ENCODE measurements around the gene SATB1. TPM values are rescaled to one million over a fixed set of nuclear protein-coding genes. Genes with fewer than 3 reads are reported as not detected.
"Not testable (repeated sequence)": the region's sequence is repeated elsewhere in the genome, so short reads cannot be mapped to it uniquely, and the experiment has no call there.

The SATB1 gene
- polyA plus RNA-seq, 2 of the 4 experiments (the other 2 are of a cell fraction), result 0.05 TPM; not detected in 1

GRCh38 chr3:18469775-18470174, 44.6 kb upstream of the SATB1 start:
- Histone ChIP-seq H3K4me1 (no peaks in the 10 kb centered on the region), H3K27ac (no peak overlapping the region), H3K4me2 (no peak overlapping the region), H3K4me3 (no peak overlapping the region), H3K9me3 (no peaks in the 10 kb centered on the region)
- WGBS (ENCODE audit: missing lambda C conversion rate), result 0% methylated on average over 1 of the region's 1 CpG
- ATAC-seq, result no peak
- CTCF ChIA-PET, result no interaction called here
- POLR2A ChIA-PET, result no interaction called here
- DNase-seq (ENCODE audit: low read depth in 1 of 2, low spot score in 1 of 2), result no peak
- TF ChIP-seq RFX5 (IDR thresholded peaks at IDR 0.05) (no peak), EHF (CRISPR knock-in tag; IDR thresholded peaks at IDR 0.05) (no peak), JUNB (IDR thresholded peaks at IDR 0.05) (no peak), MAFK (IDR thresholded peaks at IDR 0.05; ENCODE audit: partially characterized antibody) (no peak), TFCP2L1 (CRISPR knock-in tag; IDR thresholded peaks at IDR 0.05) (no peak), ZSCAN20 (CRISPR knock-in tag; IDR thresholded peaks at IDR 0.05) (no peak), CHD4 (IDR thresholded peaks at IDR 0.05; ENCODE audit: borderline replicate concordance) (no peak), EP300 (IDR thresholded peaks at IDR 0.05) (no peak), EHMT2 (IDR thresholded peaks at IDR 0.05; ENCODE audit: low read depth) (no peak)
- no peak for FAIRE-seq

- no peaks in the 10 kb centered on the region for H3K9me3 ChIP-seq
- no peak overlapping the region for H3K4me2 ChIP-seq
- FAIRE-seq (no peak), DNase-seq (ENCODE audit: low read depth in 1 of 2, low spot score in 1 of 2) (no peak), ATAC-seq (no peak)
- POLR2A ChIA-PET, result no interaction called here
- 3% methylated on average over 1 of the region's 1 CpG for WGBS (ENCODE audit: missing lambda C conversion rate)
- TF ChIP-seq SMC3 (IDR thresholded peaks at IDR 0.05) (no peak), REST (IDR thresholded peaks at IDR 0.05) (no peak), TP53 (CRISPR knock-in tag; IDR thresholded peaks at IDR 0.05) (no peak), POLR2A (IDR thresholded peaks at IDR 0.05; ENCODE audit: low read length) (no peak), USF2 (IDR thresholded peaks at IDR 0.05) (no peak), CHD4 (IDR thresholded peaks at IDR 0.05; ENCODE audit: borderline replicate concordance) (no peak), NR3C1 (IDR thresholded peaks at IDR 0.05) (no peak), E2F6 (IDR thresholded peaks at IDR 0.05; ENCODE audit: borderline replicate concordance, low read depth) (no peak), ATOH8 (CRISPR knock-in tag; IDR thresholded peaks at IDR 0.05; ENCODE audit: low read depth) (no peak)
- H3K27ac ChIP-seq, result no peak overlapping the region
- CTCF ChIA-PET, result no interaction called here
- no peaks in the 10 kb centered on the region for H3K4me1 ChIP-seq
- no peak overlapping the region for H3K4me3 ChIP-seq
Observed at GRCh38 chr3:18466136-18466535, 41.0 kb upstream of the SATB1 start.

- Histone ChIP-seq H3K27ac (no peak overlapping the region), H3K4me3 (no peak overlapping the region), H3K4me1 (no peaks in the 10 kb centered on the region), H3K4me2 (no peak overlapping the region), H3K9me3 (no peaks in the 10 kb centered on the region)
- POLR2A ChIA-PET, result no interaction called here
- CTCF ChIA-PET, result interaction anchor here (1.0 kb wide), 1 partner anchor 13 kb away, joined by 3 read pairs; no protein-coding TSS in a partner anchor
- FAIRE-seq, result no peak
- no peak for DNase-seq (ENCODE audit: low read depth in 1 of 2, low spot score in 1 of 2)
- ATAC-seq, result no peak
- TF ChIP-seq BHLHE40 (IDR thresholded peaks at IDR 0.05; ENCODE audit: low read depth, low read length), result no peak
- no peak for TF ChIP-seq SREBF2 (IDR thresholded peaks at IDR 0.05)
- no peak for TF ChIP-seq ZNF302 (CRISPR knock-in tag; IDR thresholded peaks at IDR 0.05)
- 1% methylated on average over 2 of the region's 2 CpGs for WGBS (ENCODE audit: missing lambda C conversion rate)
Observed at GRCh38 chr3:18454766-18455165, 29.6 kb upstream of the SATB1 start.

GRCh38 chr3:18449618-18450017, 24.5 kb upstream of the SATB1 start:
- CTCF ChIA-PET, result interaction anchor here (0.5 kb wide), 1 partner anchor 121 kb away, joined by 3 read pairs; no protein-coding TSS in a partner anchor
- not testable (repeated sequence) for FAIRE-seq

More at GRCh38 chr3:18449618-18450017, 24.5 kb upstream of the SATB1 start:
- H3K9me3 ChIP-seq; ATAC-seq; H3K4me1 ChIP-seq; POLR2A ChIA-PET; H3K27ac ChIP-seq; DNase-seq (ENCODE audit: low read depth in 1 of 2, low spot score in 1 of 2); H3K4me2 ChIP-seq; H3K4me3 ChIP-seq: not testable (repeated sequence)
- 30% methylated on average over 6 of the region's 6 CpGs for WGBS (ENCODE audit: missing lambda C conversion rate)
